PFSK-1 (cell line): Measurements from ENCODE around the gene TRERF1.

Experiments used
- FOXP2 ChIP-seq: optimal IDR thresholded peaks from 2 replicates; pipeline ENCODE3; 2011; ENCODE audit warnings: borderline replicate concordance, control low read depth, inconsistent platforms; ENCODE audit not compliant: insufficient read depth; ENCODE audit errors: extremely low read length, extremely low read depth
- POLR2AphosphoS5 ChIP-seq: IDR thresholded peaks from 2 replicates; pipeline ENCODE4 v1.6.1; 2012; ENCODE audit warnings: low read depth, mild to moderate bottlenecking, control low read depth, low read length, moderate library complexity
- SIN3A ChIP-seq: IDR thresholded peaks from 2 replicates; pipeline ENCODE4 v1.6.1; 2012; ENCODE audit warnings: mild to moderate bottlenecking, low read length, moderate library complexity, borderline replicate concordance; ENCODE audit not compliant: insufficient read depth
- TAF1 ChIP-seq: IDR thresholded peaks from 2 replicates; pipeline ENCODE4 v1.6.1; 2012; ENCODE audit warnings: low read length, control low read depth, borderline replicate concordance; ENCODE audit not compliant: insufficient read depth
- TF ChIP-seq, protein P1 (sequence below), 2 experiments: IDR thresholded peaks; 2 replicates each; pipeline versions ENCODE4 v1.6.1 to v1.8.0; 2011 to 2012; ENCODE audit warnings: low read depth in 2 of 2, low read length in 2 of 2, control low read depth in 1 of 2, inconsistent platforms in 1 of 2, mild to moderate bottlenecking in 1 of 2, moderate library complexity in 1 of 2; ENCODE audit not compliant: insufficient read depth in 1 of 2

The TRERF1 gene

DNA sequence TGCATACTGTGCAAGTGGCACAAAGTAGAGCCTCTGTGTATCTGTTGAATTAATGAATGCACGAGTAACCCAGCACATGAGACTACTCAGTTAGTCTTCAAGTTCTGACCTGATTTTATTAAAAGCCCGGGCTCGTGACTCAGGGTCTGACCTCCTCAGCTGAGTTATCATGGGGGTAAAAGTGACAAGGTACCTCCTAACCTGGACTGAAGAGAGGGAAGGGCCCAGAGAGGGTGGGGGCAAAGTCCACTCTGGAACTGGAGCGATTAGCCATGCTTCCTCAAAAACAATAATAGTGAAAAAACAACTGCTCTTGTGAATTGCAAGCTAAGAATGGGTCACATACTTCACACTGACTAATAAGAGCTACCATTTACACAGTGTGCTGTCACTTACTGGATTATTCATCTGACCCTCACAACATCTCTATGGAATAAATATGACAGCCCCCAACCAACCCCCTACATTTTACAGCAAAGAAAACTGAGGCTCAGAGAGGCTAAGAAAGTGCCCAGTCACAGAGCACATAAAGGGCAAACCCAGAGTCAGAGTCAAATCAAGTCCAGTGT, 26.7 kb downstream of the TRERF1 start:
- TF ChIP-seq SIN3A (no peak), POLR2AphosphoS5 (no peak), TAF1 (no peak), FOXP2 (no peak)
- TF ChIP-seq, protein P1, sequence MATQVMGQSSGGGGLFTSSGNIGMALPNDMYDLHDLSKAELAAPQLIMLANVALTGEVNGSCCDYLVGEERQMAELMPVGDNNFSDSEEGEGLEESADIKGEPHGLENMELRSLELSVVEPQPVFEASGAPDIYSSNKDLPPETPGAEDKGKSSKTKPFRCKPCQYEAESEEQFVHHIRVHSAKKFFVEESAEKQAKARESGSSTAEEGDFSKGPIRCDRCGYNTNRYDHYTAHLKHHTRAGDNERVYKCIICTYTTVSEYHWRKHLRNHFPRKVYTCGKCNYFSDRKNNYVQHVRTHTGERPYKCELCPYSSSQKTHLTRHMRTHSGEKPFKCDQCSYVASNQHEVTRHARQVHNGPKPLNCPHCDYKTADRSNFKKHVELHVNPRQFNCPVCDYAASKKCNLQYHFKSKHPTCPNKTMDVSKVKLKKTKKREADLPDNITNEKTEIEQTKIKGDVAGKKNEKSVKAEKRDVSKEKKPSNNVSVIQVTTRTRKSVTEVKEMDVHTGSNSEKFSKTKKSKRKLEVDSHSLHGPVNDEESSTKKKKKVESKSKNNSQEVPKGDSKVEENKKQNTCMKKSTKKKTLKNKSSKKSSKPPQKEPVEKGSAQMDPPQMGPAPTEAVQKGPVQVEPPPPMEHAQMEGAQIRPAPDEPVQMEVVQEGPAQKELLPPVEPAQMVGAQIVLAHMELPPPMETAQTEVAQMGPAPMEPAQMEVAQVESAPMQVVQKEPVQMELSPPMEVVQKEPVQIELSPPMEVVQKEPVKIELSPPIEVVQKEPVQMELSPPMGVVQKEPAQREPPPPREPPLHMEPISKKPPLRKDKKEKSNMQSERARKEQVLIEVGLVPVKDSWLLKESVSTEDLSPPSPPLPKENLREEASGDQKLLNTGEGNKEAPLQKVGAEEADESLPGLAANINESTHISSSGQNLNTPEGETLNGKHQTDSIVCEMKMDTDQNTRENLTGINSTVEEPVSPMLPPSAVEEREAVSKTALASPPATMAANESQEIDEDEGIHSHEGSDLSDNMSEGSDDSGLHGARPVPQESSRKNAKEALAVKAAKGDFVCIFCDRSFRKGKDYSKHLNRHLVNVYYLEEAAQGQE (IDR thresholded peaks at IDR 0.05; ENCODE audit: insufficient read depth in 1 of 2, low read depth in 2 of 2, low read length in 2 of 2) = no peak

DNA sequence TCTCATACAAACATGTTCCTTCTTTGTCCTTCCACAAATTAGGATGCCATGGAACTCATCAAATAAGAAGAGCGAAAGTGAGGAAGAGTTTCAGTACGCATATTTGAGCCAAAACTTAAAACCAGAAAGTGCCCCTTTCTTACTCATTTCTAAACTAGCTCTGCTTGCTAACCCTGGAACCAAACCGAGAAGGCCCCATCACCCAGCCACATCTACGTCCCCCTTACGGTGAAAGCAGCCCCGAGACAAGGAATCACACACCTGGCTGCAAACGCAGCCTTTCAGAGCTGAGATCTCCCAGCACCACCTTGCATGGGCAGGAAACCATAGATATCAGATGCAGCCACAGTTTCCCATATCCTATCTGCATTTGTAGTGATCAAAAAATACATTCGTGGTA, 28.5 kb downstream of the TRERF1 start:
- TF ChIP-seq TAF1 = no peak
- TF ChIP-seq SIN3A = no peak
- TF ChIP-seq POLR2AphosphoS5 = no peak
- TF ChIP-seq FOXP2 = no peak
- TF ChIP-seq, protein P1 (IDR thresholded peaks at IDR 0.05; ENCODE audit: insufficient read depth in 1 of 2, low read depth in 2 of 2, low read length in 2 of 2) = no peak

DNA sequence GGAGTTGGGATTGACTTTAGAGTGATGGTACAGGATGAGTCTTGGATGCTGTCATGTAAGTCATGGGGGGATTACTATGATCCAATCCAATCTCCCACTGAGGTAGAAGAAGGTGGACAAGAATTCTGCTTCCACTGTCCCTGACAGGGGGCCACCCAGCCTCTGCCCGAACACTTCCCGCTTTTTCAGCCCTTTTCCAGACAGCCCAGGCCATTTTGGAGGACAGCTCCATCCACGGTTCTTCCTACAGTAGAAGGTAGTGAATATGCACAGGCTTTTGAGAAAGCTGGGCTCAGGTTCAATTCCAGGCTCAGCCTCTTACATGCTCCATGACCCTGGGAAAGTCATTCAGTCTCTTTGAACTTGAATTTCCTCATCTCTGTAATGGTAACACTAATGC, 31.0 kb downstream of the TRERF1 start:
- TF ChIP-seq FOXP2 (no peak), POLR2AphosphoS5 (no peak), TAF1 (no peak), SIN3A (no peak)
- TF ChIP-seq, protein P1 (IDR thresholded peaks at IDR 0.05; ENCODE audit: insufficient read depth in 1 of 2, low read depth in 2 of 2, low read length in 2 of 2) = no peak

DNA sequence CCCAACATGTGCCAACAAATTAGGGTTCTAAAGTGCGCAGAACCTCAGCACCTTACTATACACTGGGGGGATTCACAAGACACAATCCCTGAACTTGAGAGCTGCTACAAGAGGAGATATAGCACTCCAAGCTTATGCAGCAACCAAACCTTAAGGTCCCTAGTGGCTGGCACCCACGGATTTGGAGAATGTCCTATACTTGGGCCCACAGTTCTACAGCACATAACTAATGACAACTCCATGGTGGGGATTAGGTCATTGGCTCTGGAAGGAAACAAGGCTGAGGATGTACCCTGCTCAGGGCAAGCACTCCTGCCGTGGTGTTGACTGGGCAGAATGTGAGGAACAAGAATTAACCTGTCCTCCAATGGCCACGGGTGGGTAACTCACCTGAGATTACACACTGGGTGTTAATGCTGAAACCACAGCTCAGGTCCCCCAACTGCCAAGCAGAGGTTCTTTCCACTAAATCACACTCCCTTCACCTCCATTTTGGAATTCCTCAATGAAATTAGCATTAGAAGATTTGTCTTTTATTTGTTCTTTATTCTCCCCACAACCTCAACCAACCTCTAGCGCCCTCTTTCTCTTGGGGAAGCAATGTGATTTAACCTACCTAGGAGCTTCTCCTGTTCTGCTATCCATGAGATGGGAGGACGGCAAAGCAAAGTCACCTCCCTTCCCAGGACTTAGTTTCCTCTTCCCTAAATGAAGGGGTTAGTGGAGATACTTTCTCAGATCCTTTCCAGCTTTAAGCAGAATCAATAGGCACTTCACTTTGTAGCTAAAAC, 32.0 kb downstream of the TRERF1 start:
- TF ChIP-seq TAF1 (no peak), POLR2AphosphoS5 (no peak), FOXP2 (no peak)
- TF ChIP-seq, protein P1 (IDR thresholded peaks at IDR 0.05; ENCODE audit: insufficient read depth in 1 of 2, low read depth in 2 of 2, low read length in 2 of 2) = no peak
